AG09319 (cell line): Measurements from ENCODE around the gene CDC5L.

Source experiments
- DNase-seq: peaks from one replicate; pipeline ENCODE4 v3.0.0-alpha.2; 2010; ENCODE audit warnings: low read depth; ENCODE audit errors: extremely low read depth
- CTCF ChIP-seq: IDR thresholded peaks from 2 replicates; pipeline ENCODE4 v1.5.1; 2011; ENCODE audit warnings: low read depth, mild to moderate bottlenecking, inconsistent platforms, low read length, moderate library complexity

CDC5L gene

GRCh38 chr6:44470115-44470464, 82.6 kb downstream of the CDC5L start:
- DNase-seq = no peak
- no peak for TF ChIP-seq CTCF

GRCh38 chr6:44470746-44471145, 83.2 kb downstream of the CDC5L start:
- no peak for DNase-seq
- no peak for TF ChIP-seq CTCF

GRCh38 chr6:44471271-44471981, 83.9 kb downstream of the CDC5L start:
- no peak for DNase-seq

GRCh38 chr6:44472250-44472945, 84.9 kb downstream of the CDC5L start:
- no peak for TF ChIP-seq CTCF
- no peak for DNase-seq

More at GRCh38 chr6:44471271-44471981, 83.9 kb downstream of the CDC5L start:
- TF ChIP-seq CTCF = no peak

GRCh38 chr6:44473393-44474189, 86.1 kb downstream of the CDC5L start:
- DNase-seq = no peak

GRCh38 chr6:44474190-44474631, 86.7 kb downstream of the CDC5L start:
- no peak for DNase-seq
- no peak for TF ChIP-seq CTCF

More at GRCh38 chr6:44473393-44474189, 86.1 kb downstream of the CDC5L start:
- TF ChIP-seq CTCF = no peak
